ENCODE measurements around the gene ZNF446. TPM values are rescaled to one million over a fixed set of nuclear protein-coding genes. Genes with fewer than 3 reads are reported as not detected.
"Not testable (repeated sequence)": the region's sequence is repeated elsewhere in the genome, so short reads cannot be mapped to it uniquely, and the experiment has no call there.

Gene ZNF446
- total RNA-seq, 2 experiments from 2014 or later: 4.2 to 5.3 TPM

DNA sequence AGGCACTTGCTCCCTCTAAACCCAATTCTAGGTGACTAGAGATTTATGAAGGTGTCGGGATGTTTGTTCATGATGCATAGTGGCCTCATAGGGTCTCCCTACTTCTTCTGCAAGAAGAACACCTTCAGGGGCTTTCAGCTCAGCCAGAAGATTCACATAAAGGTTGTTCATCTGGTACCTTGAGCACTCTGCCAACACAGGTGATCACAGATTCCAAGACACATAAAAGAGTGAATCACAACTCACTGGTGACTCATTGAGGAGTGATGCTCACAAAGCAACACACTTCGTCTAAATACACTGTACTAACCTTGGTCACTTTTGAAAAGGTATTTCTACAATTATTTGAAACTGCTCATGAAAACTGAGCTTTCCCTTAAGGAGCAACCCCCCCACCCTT lies 16.1 kb upstream of the ZNF446 start:
- Mint-ChIP-seq H3K27ac (no peak overlapping the region), H3K4me1 (peaks cover 3% of the 10 kb centered on the region), H3K36me3 (peaks cover 15% of the 10 kb centered on the region), H3K27me3 (no peaks in the 10 kb centered on the region), H3K9me3 (no peaks in the 10 kb centered on the region), H3K4me3 (no peak overlapping the region)
- DNase-seq: no peak

DNA sequence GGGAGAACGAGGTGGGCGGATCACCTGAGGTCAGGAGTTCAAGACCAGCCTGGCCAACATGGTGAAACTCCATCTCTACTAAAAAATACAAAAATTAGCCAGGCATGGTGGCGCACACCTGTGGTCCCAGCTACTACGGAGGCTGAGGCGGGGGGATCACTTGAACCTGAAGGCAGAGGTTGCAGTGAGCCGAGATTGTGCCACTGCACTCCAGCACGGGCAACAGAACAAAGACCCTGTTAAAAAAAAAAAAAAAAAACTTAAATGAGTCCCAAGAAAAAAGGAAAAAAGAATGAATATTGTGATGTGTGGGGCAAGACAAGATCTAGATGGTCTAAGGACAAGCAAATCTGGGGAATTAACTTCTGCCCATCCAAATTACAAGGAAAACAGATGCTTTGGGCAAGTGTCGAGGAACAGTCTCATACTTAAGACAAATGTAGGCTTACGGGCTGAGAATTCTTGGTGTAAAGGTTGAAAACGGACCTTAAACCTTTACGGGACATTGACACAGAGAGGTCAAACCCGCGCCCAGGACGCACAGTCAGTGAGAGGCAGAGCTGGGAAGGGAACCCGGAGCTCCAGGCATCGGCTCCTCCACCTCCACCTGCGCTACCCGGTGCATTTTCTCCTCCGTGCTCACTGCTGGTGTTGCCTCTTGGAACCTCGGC lies 9.9 kb upstream of the ZNF446 start:
- Mint-ChIP-seq H3K4me1 (peaks cover 19% of the 10 kb centered on the region), H3K27ac (no peak overlapping the region), H3K4me3 (peak overlapping the region; percentile 91)

GRCh38 chr19:58466760-58467589 lies 9.2 kb upstream of the ZNF446 start, which contains the start of gene ZNF324:
Gene ZNF324, plus strand, starts transcription at chr19:58467080. Its CDS starts 2,106 bp downstream, at chr19:58469186.
- Mint-ChIP-seq H3K36me3 (peaks cover 14% of the 10 kb centered on the region), H3K9me3 (no peaks in the 10 kb centered on the region), H3K4me3 (peak within 1 kb of the TSS; percentile 91), H3K27me3 (no peaks in the 10 kb centered on the region), H3K4me1 (peaks cover 19% of the 10 kb centered on the region), H3K27ac (peak within 1 kb of the TSS; percentile 77)
- DNase-seq: peak; percentile 98

More for the DNA sequence above, 9.9 kb upstream of the ZNF446 start:
- peaks cover 14% of the 10 kb centered on the region for H3K36me3 Mint-ChIP-seq
- no peak for DNase-seq
- H3K9me3 Mint-ChIP-seq: no peaks in the 10 kb centered on the region
- H3K27me3 Mint-ChIP-seq: no peaks in the 10 kb centered on the region

GRCh38 chr19:58468216-58468839 lies 7.8 kb upstream of the ZNF446 start:
- H3K4me1 Mint-ChIP-seq: peaks cover 19% of the 10 kb centered on the region
- peak overlapping the region; percentile 25 for H3K27ac Mint-ChIP-seq
- H3K27me3 Mint-ChIP-seq: no peaks in the 10 kb centered on the region
- no peak for DNase-seq
- H3K4me3 Mint-ChIP-seq: peak overlapping the region; percentile 91
- H3K36me3 Mint-ChIP-seq: peaks cover 22% of the 10 kb centered on the region
- no peaks in the 10 kb centered on the region for H3K9me3 Mint-ChIP-seq

GRCh38 chr19:58469241-58470013 lies 6.7 kb upstream of the ZNF446 start:
- H3K36me3 Mint-ChIP-seq: peaks cover 22% of the 10 kb centered on the region
- no peaks in the 10 kb centered on the region for H3K27me3 Mint-ChIP-seq
- no peak for DNase-seq
- H3K4me3 Mint-ChIP-seq: peak overlapping the region; percentile 10
- peaks cover 27% of the 10 kb centered on the region for H3K4me1 Mint-ChIP-seq
- H3K9me3 Mint-ChIP-seq: no peaks in the 10 kb centered on the region
- H3K27ac Mint-ChIP-seq: no peak overlapping the region

GRCh38 chr19:58470837-58471543 lies 5.2 kb upstream of the ZNF446 start:
- H3K4me3 Mint-ChIP-seq, H3K9me3 Mint-ChIP-seq, H3K27ac Mint-ChIP-seq, H3K27me3 Mint-ChIP-seq, DNase-seq: not testable (repeated sequence)
- Mint-ChIP-seq H3K36me3 (peaks cover 22% of the 10 kb centered on the region), H3K4me1 (peaks cover 35% of the 10 kb centered on the region)

DNA sequence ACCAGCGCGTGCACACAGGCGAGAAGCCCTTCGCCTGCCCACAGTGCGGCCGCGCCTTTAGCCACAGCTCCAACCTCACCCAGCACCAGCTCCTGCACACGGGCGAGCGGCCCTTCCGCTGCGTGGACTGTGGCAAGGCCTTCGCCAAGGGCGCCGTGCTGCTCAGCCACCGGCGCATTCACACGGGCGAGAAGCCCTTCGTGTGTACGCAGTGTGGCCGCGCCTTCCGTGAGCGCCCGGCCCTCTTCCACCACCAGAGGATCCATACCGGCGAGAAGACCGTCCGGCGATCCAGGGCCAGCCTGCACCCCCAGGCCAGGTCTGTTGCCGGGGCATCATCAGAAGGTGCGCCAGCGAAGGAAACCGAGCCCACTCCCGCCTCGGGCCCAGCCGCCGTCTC lies 4.4 kb upstream of the ZNF446 start:
- Mint-ChIP-seq H3K36me3 (peaks cover 22% of the 10 kb centered on the region), H3K4me3 (no peak overlapping the region), H3K9me3 (no peaks in the 10 kb centered on the region), H3K27me3 (no peaks in the 10 kb centered on the region), H3K27ac (no peak overlapping the region), H3K4me1 (peaks cover 33% of the 10 kb centered on the region)
- no peak for DNase-seq

DNA sequence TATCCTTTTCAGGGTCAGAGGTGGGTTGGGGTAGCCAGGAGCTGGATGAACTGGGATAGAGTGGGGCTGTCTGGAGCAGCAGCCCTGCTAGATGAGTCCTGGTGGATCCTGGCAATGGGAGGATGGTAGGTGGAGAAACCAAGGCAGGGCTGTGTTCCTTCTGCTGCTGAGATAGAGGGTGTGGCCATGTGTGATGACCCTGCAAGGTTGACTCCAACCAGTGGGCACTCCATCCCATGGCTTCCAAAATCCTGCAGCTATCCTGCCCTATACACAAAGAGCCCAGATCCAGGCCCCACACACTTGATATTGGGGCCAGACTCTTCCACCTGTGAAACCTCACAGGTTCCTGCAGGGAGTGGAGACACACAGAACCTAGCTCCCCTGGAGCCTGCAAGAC lies 2.4 kb upstream of the ZNF446 start:
- no peak for DNase-seq
- peak overlapping the region; percentile 14 for H3K4me3 Mint-ChIP-seq

GRCh38 chr19:58474291-58474996 lies 1.7 kb upstream of the ZNF446 start:
- Mint-ChIP-seq H3K4me3 (peak overlapping the region; percentile 14), H3K27ac (peak overlapping the region; percentile 15), H3K9me3 (no peaks in the 10 kb centered on the region), H3K4me1 (peaks cover 22% of the 10 kb centered on the region), H3K36me3 (peaks cover 9% of the 10 kb centered on the region), H3K27me3 (no peaks in the 10 kb centered on the region)
- no peak for DNase-seq

More for the DNA sequence above, 2.4 kb upstream of the ZNF446 start:
- Mint-ChIP-seq H3K27me3 (no peaks in the 10 kb centered on the region), H3K36me3 (peaks cover 9% of the 10 kb centered on the region), H3K4me1 (peaks cover 25% of the 10 kb centered on the region), H3K9me3 (no peaks in the 10 kb centered on the region), H3K27ac (no peak overlapping the region)

- Mint-ChIP-seq H3K9me3 (no peaks in the 10 kb centered on the region), H3K36me3 (peaks cover 7% of the 10 kb centered on the region), H3K27ac (peak overlapping the region; percentile 98), H3K4me1 (peaks cover 22% of the 10 kb centered on the region), H3K4me3 (peak overlapping the region; percentile 87), H3K27me3 (no peaks in the 10 kb centered on the region)
- no peak for DNase-seq
Observed at GRCh38 chr19:58474997-58475713, 997 bp upstream of the ZNF446 start.

GRCh38 chr19:58476498-58477015 lies 405 bp downstream of the ZNF446 start:
- peak; percentile 25 for DNase-seq
- peaks cover 7% of the 10 kb centered on the region for H3K36me3 Mint-ChIP-seq
- H3K4me1 Mint-ChIP-seq: peaks cover 22% of the 10 kb centered on the region

DNA sequence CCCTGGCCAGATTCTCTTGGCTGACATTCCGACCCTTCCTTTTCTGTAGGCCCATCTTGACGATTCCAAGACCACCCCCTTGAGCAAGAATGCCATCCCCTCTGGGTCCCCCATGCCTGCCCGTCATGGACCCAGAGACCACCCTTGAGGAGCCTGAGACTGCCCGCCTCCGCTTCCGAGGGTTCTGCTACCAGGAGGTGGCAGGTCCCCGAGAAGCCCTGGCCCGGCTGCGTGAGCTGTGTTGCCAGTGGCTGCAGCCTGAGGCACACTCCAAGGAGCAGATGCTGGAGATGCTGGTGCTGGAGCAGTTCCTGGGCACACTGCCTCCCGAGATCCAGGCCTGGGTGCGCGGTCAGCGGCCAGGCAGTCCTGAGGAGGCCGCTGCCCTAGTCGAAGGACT lies 978 bp downstream of the ZNF446 start:
- peak overlapping the region; percentile 93 for H3K27ac Mint-ChIP-seq
- H3K27me3 Mint-ChIP-seq: no peaks in the 10 kb centered on the region
- H3K4me3 Mint-ChIP-seq: peak overlapping the region; percentile 87
- peaks cover 7% of the 10 kb centered on the region for H3K36me3 Mint-ChIP-seq
- H3K9me3 Mint-ChIP-seq: no peaks in the 10 kb centered on the region
- H3K4me1 Mint-ChIP-seq: peaks cover 22% of the 10 kb centered on the region
- DNase-seq: no peak

More at GRCh38 chr19:58476498-58477015, 405 bp downstream of the ZNF446 start:
- Mint-ChIP-seq H3K27ac (peak overlapping the region; percentile 93), H3K4me3 (peak overlapping the region; percentile 87), H3K9me3 (no peaks in the 10 kb centered on the region), H3K27me3 (no peaks in the 10 kb centered on the region)

GRCh38 chr19:58477871-58478270 lies 1.7 kb downstream of the ZNF446 start:
- Mint-ChIP-seq H3K4me1 (peaks cover 22% of the 10 kb centered on the region), H3K27ac (no peak overlapping the region), H3K9me3 (no peaks in the 10 kb centered on the region), H3K27me3 (no peaks in the 10 kb centered on the region), H3K36me3 (peaks cover 4% of the 10 kb centered on the region), H3K4me3 (peak overlapping the region; percentile 4)
- DNase-seq: no peak
